GM12801 (cell line): Measurements from ENCODE around the gene MYO15A.

Experiments used
- CTCF ChIP-seq: IDR thresholded peaks from one replicate; pipeline ENCODE4 v1.5.1; 2011; ENCODE audit warnings: control low read depth; ENCODE audit not compliant: insufficient read length; ENCODE audit errors: extremely low read depth

MYO15A gene

DNA sequence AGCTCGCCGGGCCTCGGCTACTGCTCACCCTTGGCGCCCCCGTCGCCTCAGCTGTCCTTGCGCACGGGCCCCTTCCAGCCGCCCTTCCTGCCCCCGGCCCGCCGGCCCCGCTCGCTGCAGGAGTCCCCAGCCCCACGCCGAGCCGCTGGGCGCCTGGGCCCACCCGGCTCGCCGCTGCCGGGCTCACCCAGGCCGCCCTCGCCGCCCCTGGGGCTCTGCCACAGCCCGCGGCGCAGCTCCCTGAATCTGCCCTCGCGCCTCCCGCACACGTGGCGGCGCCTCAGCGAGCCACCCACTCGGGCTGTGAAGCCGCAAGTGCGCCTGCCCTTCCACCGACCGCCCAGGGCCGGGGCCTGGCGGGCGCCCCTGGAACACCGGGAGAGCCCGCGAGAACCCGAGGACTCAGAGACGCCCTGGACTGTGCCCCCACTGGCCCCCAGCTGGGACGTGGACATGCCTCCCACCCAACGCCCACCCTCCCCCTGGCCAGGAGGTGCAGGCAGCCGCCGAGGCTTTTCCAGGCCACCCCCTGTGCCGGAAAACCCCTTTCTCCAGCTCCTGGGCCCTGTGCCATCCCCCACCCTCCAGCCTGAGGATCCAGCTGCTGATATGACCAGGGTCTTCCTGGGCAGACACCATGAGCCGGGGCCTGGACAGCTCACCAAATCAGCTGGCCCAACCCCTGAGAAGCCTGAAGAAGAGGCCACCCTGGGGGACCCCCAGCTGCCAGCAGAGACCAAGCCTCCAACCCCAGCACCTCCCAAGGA lies 12.8 kb downstream of the MYO15A start:
- no peak for TF ChIP-seq CTCF

- no peak for TF ChIP-seq CTCF
Measured at GRCh38 chr17:18122990-18123753, 14.6 kb downstream of the MYO15A start.

DNA sequence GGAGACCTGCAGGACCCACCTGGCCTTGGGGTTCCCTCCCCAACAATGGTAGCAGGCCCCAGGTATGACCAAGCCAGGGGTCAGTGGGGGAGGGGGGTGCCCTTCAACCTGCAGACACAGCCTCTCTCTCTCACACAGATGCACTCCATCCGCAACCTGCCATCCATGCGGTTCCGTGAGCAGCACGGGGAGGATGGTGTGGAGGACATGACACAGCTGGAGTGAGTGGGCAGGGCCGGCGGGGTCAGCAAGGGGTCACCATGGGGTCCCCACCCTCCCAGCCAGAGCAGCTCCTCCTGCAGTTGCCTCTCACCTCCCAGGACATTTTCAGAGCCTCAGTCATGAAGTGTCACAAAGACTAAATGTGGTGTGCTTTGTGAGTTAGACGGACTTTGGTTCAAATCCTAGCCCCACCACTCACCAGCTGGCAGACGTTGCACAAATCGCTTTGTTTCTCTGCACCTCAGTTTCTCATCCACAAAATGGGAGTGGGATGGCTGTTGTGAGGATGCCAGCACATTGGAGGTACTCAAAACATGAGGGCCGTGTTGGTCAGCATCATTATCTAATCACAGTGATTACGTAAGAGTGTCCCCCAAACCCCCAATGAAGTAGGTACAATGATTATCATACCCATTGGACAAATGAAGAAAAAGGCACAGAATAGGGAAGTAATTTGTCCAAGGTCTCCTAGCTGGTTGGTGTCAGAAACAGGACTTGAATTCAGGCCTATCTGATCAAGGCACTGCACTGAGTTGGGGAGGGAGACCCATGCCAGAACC lies 16.0 kb downstream of the MYO15A start:
- no peak for TF ChIP-seq CTCF

- no peak for TF ChIP-seq CTCF
Measured at GRCh38 chr17:18129041-18129502, 20.5 kb downstream of the MYO15A start.

- no peak for TF ChIP-seq CTCF
Measured at GRCh38 chr17:18132711-18133110, 24.2 kb downstream of the MYO15A start.

DNA sequence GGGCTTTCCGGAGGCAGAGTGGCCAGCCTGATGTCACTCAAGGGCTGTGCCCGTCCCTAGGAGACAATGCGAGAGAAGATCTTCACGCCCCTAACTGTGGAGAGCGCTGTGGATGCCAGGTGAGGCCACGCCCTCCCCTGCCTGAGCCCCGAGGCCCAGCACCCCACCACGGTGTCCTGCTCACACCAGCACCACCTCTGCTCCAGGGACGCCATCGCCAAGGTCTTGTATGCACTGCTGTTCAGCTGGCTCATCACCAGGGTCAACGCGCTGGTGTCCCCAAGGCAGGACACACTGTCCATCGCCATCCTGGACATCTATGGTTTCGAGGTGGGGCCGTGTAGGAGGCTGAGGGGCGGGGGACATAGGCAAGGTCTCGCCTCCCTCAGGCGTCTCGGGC lies 27.8 kb downstream of the MYO15A start:
- TF ChIP-seq CTCF, result no peak
